DOHH2 (cell line): ENCODE results near the gene OTUD7B.

Experiments used
- CTCF ChIP-seq: fragments of 200-600 bp; sonication (generic); IDR thresholded peaks from one replicate; pipeline ENCODE4 v1.5.1; 2014; ENCODE audit warnings: antibody characterized with exemption, mild to moderate bottlenecking, low read depth, low read length; ENCODE audit not compliant: poor library complexity, severe bottlenecking
- EZH2phosphoT487 ChIP-seq: fragments of 200-600 bp; sonication (generic); IDR thresholded peaks from 2 replicates; pipeline ENCODE4 v1.6.1; 2017; ENCODE audit warnings: borderline replicate concordance, mild to moderate bottlenecking, antibody characterized with exemption, low read length, moderate library complexity, mixed read lengths

- TF ChIP-seq CTCF (no peak), EZH2phosphoT487 (no peak)
Measured at GRCh38 chr1:149979245-149979971, 31.1 kb downstream of the OTUD7B start.
